ENCODE measurements around the gene PPP4R1.

PPP4R1 gene

GRCh38 chr18:9557250-9557943 lies 57.0 kb downstream of the PPP4R1 start:
- DNase-seq (ENCODE audit: extremely low spot score, insufficient read length, low read depth) = no peak
- FAIRE-seq = no peak

DNA sequence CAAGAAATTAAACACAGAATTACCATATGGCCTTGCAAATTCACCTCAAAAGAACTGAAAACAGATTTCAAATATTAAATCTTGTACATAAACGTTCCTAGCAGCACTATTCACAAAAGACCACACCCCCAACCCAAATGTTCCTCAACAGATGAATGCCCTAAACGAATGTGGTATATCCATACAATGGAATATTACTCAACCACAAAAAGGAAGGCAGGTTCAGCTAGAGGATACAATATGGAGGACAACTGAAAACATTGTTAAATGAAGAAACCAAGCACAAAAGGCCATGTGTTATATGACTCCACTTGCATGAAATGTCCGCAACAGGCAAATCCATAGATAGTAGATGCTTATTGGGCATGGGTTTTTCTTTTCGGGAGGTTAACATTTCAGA lies 61.7 kb downstream of the PPP4R1 start:
- DNase-seq (ENCODE audit: extremely low spot score, insufficient read length, low read depth) = no peak
- no peak for FAIRE-seq

- FAIRE-seq = no peak
- DNase-seq (ENCODE audit: extremely low spot score, insufficient read length, low read depth) = no peak
These were observed 62.2 kb downstream of the PPP4R1 start for GRCh38 chr18:9552191-9552590.

DNA sequence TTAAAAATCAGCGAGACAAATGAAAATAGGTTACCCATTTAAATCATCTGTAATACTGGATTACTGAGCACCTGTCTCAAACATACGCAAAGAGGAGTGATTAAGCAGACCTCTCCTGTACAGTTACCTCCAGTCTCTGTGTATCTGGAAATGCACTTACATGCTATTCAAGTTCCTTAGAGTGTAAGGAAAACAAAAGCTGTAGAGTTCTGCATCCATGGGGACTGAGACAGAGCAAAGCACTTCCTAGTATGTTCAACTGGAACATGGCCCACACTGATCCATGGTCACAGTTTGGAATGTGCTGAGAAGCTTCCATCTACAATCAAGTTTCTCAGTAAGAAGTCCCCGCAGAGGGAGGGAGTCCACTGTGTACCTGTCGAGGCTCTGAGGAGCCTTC lies 63.9 kb downstream of the PPP4R1 start:
- DNase-seq (ENCODE audit: extremely low spot score, insufficient read length, low read depth) = no peak
- FAIRE-seq = no peak

GRCh38 chr18:9549405-9549804 lies 65.0 kb downstream of the PPP4R1 start:
- FAIRE-seq (no peak), DNase-seq (ENCODE audit: extremely low spot score, insufficient read length, low read depth) (no peak)

- FAIRE-seq (no peak), DNase-seq (ENCODE audit: extremely low spot score, insufficient read length, low read depth) (no peak)
These were observed 66.6 kb downstream of the PPP4R1 start for GRCh38 chr18:9547782-9548181.

DNA sequence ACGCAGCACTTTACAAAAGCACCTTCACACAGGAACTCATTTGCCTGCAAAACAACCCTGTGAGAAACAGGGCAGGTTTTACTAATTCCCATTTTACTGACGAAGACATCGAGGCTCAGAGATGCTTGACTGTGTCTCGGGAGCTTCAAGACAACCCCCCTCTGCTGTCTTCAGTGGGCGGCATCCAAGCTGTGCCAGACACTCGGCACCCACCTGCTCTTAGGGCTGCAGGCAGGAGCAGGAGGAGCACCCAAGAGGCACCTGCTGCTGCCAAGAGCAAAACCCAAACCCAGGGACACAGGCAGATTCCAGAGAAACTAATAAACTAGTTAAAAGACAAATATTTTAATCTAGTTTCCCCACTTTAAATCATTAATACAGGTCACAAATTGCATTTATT lies 67.9 kb downstream of the PPP4R1 start:
- FAIRE-seq (no peak), DNase-seq (ENCODE audit: extremely low spot score, insufficient read length, low read depth) (no peak)

DNA sequence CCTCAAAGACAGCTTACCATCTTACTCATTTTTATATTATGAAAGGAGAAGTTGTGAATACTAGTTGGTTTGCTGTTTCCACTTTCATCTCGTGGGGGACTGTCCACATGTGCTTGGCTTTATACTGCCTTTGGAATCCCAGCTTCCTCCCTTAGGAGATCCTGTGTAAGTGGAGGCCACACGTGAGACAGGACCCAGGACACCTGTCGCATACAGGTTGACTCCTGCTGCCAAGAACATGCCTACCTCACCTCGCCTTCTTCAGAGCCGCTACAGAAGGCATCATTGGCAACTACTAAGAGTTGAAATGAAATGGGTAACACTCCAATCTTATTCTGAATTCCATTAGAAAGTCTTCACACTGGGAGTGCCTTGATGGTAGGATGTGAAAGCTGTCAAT lies 69.3 kb downstream of the PPP4R1 start:
- FAIRE-seq (no peak), DNase-seq (ENCODE audit: extremely low spot score, insufficient read length, low read depth) (no peak)

DNA sequence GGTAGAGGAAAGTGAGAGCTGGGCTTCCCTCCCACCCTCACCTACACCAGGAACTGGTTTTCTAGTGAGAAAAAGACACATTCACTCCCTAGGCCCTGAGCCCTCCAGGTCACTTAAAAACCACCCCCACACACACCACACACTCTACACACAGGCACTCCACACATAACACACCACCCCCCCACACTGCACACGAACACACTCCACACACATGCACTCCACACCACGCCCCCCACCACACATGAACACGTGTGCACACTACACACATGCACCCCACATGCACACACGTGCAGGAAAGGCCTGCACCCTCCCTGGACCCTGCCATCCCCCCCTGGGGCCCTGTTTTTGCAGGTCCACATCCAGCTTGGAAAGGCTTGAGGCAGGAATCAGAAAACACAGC lies 71.4 kb downstream of the PPP4R1 start:
- no peak for DNase-seq (ENCODE audit: extremely low spot score, insufficient read length, low read depth)
- no peak for FAIRE-seq

DNA sequence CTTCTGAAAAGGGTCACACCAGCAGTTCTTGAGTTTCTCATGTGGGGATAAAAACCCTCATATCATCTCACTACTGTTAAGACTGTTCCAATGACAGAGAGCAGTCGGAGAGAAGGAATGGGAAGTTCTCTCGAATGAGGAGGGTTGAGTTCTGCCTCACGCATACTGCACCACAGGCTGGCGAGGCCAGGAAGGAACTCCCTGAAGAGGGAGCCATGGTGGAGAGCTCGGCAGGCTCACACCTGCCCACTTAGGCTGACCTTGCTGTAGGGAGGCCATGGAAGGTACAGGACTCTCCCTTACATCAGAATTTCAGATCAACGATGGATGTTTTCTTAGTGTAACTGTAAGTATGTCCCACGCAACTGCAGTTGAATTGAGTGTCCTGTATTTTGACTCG lies 74.4 kb downstream of the PPP4R1 start:
- no peak for DNase-seq (ENCODE audit: extremely low spot score, insufficient read length, low read depth)
- no peak for FAIRE-seq

- no peak for DNase-seq (ENCODE audit: extremely low spot score, insufficient read length, low read depth)
- no peak for FAIRE-seq
These were observed 75.1 kb downstream of the PPP4R1 start for GRCh38 chr18:9539283-9539682.

- FAIRE-seq (no peak), DNase-seq (ENCODE audit: extremely low spot score, insufficient read length, low read depth) (no peak)
These were observed 76.7 kb downstream of the PPP4R1 start for GRCh38 chr18:9537677-9538076.

DNA sequence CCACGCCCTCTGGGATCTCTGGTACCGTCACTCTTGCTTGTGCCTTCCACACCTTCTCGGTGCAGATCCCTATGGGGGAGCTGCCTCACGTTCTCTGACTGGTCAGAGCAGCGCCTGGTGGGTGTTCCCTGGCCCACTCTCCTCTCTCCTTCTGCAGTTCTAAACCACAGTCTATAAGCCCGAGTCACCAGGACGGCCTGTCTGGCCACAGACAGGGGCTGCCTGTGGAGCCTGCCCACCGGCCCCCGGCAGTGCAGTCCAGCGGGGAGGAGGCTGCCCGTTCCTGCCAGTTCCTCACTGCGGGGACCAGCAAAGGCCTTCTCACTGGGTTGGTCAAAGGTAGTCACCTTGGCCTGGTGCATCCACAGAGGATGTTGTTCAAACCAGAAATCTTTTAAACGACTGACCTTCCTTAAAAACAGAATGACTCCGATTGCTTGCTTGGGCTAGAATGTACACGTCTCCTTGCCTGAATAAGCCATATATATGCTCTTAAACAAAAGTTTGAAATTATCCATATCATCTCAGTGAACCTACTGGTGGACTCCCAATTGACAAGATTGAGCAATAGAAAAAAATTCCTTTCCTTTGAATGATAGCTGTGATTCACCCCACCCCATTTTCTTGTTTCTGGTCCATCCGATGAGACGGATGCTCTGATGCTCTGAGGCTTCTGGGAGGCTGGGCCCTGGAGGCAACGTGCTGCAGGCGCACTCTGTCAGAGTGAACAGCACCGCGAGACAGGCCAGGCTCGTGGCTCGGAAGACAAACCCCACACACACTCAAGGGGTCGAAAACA lies 77.8 kb downstream of the PPP4R1 start:
- DNase-seq (ENCODE audit: extremely low spot score, insufficient read length, low read depth) (no peak), FAIRE-seq (no peak)

- no peak for DNase-seq (ENCODE audit: extremely low spot score, insufficient read length, low read depth)
- no peak for FAIRE-seq
These were observed 78.8 kb downstream of the PPP4R1 start for GRCh38 chr18:9535430-9535991.

- FAIRE-seq = no peak
- DNase-seq (ENCODE audit: extremely low spot score, insufficient read length, low read depth) = no peak
These were observed 79.5 kb downstream of the PPP4R1 start for GRCh38 chr18:9534844-9535243.

GRCh38 chr18:9531791-9532410 lies 82.5 kb downstream of the PPP4R1 start:
- DNase-seq (ENCODE audit: extremely low spot score, insufficient read length, low read depth) (no peak), FAIRE-seq (no peak)

DNA sequence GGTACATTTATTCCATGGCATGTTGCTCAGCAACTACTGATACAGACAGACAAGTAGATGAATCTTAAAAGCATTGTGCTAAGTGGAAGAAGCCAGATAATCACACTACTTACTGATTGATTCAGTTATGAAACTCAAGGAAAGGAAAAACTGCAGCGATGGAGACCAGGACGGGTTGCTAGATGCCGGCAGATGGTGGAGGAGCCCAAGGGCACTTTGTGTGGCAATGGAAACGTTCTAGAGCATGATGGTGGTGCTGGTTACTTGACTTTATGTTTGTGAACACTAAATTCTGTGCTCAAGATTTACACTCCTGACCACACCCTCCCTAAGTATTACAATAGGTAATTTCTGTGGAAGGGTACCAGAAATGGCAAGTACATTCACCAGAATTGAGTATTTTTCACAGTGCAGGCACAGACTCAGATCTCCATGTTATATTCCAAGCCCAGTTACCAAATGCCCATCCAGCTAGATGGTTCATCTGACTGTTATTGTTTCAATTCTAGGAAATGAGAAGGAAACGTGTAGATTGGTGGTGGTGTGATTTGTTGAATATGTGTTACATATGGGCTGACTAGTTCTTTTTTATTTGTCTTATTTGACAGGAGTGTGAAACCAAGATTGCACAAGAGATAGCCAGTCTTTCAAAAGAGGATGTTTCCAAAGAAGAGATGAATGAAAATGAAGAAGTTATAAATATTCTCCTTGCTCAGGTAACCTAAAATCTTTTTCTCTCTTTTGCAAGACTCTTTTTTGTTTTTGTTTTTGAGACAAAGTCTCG lies 83.9 kb downstream of the PPP4R1 start:
- DNase-seq (ENCODE audit: extremely low spot score, insufficient read length, low read depth) = no peak
- no peak for FAIRE-seq

DNA sequence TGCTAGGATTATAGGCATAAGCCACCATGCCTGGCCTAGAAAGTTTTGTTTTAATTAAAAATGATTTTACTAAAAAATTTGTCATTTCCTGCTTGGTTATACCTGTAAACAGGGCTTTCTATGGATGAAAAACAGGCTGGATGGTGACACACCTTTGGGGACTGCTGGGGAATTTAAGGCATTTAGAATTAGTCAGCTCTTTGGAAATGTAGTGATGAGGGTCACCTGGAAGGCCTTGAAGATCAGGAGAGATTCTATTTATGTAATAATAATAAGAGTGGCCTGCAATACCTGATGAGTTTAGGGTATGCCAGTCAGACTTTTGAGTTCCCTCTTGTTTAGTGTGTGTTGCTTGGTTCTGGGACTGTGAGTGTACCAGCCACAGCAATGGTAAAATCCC lies 87.9 kb downstream of the PPP4R1 start:
- DNase-seq (ENCODE audit: extremely low spot score, insufficient read length, low read depth) (no peak), FAIRE-seq (no peak)

DNA sequence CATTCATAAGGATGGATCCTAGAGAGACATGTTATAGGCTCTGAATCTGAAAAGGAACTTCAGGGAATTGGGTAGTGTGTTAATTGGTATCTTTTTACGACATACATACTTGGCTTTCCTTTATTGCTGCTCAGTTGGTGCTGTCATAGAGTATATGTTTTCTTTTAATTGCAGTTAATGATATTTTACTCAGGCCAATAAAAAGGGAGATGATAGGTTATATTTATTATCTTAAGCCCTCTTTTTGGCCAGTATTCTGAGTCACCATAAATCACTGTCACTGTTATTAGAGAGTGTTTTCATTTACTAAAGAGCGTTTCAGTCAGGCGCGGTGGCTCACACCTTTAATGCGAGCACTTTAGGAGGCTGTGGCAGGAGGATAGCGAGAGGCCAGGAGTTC lies 91.4 kb downstream of the PPP4R1 start:
- FAIRE-seq (no peak), DNase-seq (ENCODE audit: extremely low spot score, insufficient read length, low read depth) (no peak)

- no peak for FAIRE-seq
- DNase-seq (ENCODE audit: extremely low spot score, insufficient read length, low read depth) = no peak
These were observed 92.6 kb downstream of the PPP4R1 start for GRCh38 chr18:9521770-9522169.

Measured in GM18507 (cell line).